Stimulated activated CD4-positive, alpha-beta T cell treated with anti-CD3 and anti-CD28 coated beads, Interleukin-2, amount 100 ng/mL, for 4 hours (primary cell): ENCODE data around the gene RFK.
"Not testable (repeated sequence)": the region's sequence is repeated elsewhere in the genome, so short reads cannot be mapped to it uniquely, and the experiment has no call there.

Experiments used
- DNase-seq: peaks from one replicate; pipeline ENCODE4 v3.0.0-alpha.2; 2020; ENCODE audit warnings: low read depth

The RFK gene

DNA sequence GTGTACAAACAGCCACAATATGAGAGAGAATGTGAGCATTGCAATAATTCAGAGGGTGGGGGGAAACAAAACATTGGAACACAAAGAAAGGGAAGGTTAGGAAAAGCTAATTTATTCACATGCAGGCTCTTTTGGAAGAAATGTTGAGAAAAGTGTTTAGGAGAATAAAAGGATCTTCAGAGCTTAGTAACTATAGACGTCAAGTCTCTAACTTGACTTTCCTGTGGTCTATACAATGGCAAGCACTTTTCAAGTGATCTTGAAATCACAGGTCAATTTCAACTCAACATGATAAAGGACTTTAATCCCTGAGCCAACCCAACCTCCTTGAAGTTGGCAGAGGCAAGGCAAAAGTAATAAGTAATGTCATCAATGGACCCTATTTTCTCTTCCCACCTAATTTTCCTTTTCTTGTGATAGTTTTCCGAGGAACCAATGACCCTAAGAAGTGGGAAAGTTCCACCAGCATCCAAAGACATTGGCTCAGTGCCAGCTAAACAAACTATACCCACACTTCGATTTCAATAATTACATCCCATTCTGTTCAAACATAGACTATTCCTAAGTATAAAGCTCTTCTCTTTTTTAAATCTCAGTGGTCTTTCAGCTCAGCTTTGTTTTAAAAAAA lies 23.7 kb downstream of the RFK start:
- DNase-seq: no peak

DNA sequence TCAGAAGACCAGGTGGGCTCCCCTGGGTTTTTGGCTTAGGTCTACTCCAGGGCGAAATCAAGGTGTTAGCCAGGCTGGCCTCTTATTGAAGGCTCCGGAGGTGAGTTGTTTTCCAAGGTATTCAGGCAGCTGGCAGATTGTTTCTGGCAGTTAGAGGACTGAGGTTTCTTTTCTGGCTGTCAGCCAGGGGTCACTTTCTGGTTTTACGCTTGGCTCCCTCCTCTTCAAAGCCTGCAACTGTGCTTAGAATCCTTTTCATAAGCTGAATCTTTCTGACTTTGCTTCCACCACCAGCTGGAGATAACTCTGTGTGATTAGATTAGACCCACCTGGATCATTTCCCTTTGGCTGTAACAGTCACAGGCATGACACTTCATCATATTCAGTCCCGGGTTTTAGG lies 24.6 kb downstream of the RFK start:
- no peak for DNase-seq

DNA sequence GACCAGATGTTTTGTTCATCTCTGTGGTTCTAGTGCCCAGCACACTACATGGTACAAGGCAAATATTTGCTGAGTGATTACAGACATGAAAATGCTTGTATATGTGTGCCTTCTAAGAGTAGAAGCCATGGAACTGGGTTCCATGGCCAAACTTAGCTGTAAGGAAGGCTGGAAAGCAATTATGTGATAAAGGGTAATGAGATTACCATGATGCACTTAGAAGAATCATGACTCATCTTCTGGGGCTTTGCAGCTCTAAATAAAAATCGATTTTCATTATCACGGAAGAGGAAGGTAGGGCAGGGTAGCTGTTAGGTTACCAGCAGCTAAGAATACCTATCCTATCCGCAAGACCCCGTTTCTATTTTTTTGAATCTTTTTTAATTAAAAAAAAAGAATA lies 28.0 kb downstream of the RFK start:
- no peak for DNase-seq

DNA sequence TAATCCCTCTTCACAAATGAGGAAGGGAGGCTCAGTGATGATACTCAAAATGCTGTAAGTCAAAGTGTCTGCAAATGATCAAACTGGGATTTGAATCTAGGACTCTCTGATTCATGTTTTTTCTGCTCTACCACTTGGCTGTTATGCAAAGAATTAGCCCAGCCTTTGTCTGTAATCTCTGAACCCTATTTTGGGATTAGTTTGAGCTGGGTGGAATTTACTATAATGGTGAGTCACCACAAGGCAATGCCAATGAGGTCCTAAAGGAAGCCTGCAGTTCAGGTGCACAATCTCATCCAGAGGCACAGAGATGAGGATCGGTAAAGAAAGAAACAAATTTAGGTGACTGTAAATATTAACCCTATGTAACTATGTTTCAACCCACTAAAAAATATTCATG lies 29.2 kb downstream of the RFK start:
- DNase-seq: no peak

DNA sequence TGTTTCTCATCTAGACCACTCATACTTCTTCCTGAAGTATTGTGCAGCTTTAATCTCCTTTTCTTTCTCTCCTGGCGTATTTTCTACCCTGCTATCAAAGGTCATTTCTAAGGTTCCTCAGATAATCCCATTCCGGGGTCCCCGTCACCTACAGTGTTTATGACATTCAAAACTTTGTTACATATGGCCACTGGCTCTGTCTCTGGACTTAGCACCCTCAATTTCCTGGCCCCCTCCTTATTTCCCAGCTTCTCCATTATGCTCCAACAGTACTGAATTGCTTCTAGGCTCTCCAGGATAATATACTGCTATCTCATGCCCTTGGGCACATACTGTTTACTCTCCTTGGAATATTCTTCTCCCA lies 31.2 kb downstream of the RFK start:
- DNase-seq: no peak

DNA sequence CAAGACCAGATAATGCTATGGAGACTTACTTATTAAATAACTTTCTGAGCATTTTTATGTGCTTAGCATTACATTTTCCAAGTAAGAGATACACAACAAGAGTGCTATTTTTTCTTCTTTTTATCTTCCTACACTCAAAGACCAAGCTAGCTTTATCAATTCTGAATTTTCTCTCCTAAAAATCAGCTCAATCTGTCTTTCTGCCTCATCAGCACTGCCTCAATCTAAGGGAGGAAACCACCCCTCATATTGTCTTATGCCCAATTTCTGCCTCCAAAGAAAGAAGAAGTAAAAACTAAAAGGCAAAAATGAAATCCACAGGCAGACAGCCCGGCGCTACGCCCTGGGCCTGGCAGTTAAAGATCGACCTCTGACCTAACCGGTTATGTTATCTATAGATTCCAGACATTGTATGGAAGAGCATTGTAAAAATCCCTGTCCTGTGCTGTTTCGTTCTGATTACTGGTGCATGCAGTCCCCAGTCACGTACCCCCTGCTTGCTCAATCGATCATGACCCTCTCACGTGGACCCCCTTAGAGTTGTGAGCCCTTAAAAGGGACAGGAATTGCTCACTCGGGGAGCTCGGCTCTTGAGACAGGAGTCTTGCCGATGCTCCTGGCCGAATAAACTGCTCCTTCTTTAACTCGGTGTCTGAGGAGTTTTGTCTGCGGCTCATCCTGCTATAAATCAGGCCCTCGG lies 31.7 kb downstream of the RFK start:
- not testable (repeated sequence) for DNase-seq

DNA sequence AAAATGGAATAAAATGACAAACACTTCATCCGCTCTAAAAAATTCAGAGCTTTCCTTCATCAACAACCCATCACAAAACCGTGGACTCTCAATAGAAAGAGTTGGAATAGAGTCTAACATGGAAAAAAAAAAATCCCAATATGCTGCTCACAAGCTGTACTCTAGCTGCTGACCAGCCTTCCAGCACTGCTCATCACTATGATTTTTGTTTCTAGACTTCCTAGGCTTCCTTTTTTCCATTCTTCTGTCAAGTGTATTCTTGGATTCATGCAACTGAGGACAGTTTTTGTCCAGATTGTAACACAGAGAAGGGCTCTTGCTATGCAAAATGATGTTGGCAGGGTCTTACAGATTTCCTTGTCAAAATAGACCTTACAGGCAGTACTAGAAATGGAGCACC lies 34.5 kb downstream of the RFK start:
- DNase-seq: no peak

DNA sequence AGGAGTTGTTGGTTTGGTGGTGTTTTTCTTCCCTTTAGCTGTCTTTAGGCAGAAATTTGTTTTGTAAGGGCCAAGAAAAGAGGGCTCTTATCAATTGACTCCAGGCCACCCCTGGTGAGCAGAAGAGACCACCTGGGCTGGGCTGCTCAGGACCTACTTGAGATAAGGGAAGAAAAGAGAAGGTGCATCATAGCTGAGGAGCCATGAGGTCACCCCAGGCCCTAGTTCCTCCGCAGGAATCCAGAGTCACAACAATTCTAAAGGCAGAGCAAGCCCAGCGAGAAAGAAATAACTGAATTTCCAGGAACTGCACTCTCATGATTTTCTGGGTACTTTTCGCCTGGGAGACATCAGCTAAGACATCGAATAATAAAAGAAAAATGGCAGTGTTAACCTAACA lies 34.9 kb downstream of the RFK start:
- no peak for DNase-seq

DNA sequence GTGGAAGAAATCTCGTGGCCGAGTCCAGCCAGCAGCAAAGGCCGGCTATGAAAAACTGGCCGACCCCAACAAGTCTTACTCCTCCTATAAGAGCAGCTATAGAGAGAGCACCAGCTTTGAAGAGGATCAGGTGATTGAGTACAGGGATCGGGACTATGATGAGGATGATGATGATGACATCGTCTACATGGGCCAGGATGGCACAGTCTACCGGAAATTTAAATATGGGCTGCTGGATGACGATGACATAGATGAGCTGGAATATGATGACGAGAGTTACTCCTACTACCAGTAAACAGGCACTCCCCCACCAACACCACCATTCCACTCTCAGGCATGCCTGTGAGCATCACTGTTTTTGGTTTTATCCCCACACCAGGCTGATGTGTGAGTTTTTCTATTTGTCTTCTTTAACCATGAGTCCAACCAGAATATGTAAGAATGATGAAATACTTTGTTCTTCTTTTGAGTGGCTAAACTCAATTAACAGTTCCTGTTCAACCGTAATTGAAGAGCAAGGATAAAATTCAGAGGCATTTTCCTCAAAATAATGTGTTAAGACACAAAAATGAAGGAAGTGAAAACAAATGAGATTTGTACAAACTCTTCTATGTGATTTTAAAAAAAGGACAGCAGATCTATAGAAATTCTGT lies 35.5 kb downstream of the RFK start:
- DNase-seq: no peak

DNA sequence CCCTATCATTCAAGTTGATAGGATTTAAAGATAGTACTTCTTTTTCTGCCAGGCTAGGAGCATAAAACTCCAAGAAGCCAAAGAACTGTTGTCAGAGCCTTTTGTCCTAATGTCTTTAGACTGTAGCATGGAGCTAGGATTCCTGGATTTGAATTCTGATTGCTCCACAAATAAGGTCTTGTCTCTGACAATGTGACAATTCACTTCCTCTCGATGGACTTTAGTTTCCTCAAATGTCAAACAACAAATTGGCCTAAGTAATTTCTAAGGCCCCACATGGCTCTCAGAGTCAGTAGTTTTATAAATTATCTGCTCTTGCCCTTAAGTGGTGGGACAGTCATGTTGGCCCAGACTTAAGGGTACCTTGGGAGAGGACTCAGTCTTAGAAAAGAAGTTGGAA lies 36.7 kb downstream of the RFK start:
- DNase-seq: no peak

DNA sequence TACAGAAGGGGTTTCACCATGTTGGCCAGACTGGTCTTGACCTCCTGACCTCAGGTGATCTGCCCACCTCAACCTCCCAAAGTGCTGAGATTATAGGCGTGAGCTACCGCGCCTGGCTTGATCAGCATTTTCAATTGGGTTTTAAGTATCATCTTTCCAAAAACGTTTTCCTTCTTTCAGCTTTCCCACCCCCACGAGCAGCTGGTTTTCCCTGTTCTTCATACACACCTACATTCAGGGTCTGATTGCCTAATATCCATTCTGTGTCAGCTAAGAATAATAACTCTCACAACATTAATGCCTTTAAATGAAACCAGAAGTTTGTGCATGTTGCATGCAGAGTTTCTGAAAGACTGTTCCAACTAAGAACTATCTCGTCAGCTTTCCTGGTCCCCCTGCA lies 38.3 kb downstream of the RFK start:
- DNase-seq: no peak

DNA sequence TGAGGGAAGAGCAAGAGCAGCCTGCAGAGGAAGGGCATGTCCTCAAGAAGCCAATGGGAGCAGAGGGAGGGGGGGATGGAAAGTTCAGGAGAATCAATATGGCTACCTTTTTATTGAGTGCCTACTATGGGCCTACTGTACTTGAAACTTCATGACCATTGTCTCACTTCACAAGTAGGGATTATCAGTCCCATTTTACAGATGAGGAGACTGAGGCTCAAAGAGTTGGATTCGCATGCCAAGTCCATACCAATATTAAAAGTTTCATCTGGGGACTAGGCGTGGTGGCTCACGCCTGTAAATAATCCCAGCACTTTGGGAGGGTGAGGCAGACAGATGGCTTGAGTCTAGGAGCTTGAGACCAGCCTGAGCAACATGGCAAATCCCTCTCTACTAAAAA lies 40.0 kb downstream of the RFK start:
- DNase-seq: no peak

DNA sequence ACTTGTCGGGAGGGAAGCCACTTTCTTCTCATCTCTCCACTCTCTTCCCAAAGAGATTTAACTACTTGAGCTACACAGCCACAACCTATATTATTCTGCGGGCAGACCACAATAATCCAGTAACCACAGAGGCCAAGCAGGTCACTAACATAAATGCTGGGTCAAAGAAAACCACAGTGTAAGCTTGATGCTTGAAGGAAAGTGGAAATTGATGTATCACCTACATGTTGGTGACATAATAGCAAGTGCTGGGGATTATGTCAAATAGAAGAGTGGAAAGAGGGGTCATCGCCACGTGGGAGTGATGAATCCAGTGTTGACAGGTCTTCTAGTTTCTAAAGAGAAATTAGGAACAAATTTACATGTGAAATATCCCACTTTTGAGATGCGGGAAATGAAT lies 40.9 kb downstream of the RFK start:
- no peak for DNase-seq

DNA sequence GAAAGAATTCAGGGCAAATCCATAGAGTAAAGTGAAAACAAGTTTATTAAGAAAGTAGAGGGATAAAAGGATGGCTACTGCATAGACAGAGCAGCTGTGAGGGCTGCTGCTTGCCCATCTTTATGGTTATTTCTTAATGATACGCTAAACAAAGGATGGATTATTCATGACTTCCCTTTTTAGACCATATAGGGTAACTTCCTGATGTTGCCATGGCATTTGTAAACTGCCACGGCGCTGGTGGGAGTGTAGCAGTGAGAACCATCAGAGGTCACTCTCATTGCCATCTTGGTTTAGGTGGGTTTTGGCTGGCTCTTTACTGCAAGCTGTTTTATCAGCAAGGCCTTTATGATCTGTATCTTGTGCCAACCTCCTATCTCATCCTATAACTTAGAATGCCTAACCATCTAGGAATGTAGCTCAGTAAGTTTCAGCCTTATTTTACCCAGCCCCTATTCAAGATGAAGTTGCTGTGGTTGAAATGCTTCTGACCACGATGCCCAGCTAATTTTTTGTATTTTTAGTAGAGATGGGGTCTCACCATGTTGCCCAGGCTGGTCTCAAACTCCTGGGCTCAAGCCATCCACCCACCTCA lies 42.1 kb downstream of the RFK start:
- DNase-seq: no peak

DNA sequence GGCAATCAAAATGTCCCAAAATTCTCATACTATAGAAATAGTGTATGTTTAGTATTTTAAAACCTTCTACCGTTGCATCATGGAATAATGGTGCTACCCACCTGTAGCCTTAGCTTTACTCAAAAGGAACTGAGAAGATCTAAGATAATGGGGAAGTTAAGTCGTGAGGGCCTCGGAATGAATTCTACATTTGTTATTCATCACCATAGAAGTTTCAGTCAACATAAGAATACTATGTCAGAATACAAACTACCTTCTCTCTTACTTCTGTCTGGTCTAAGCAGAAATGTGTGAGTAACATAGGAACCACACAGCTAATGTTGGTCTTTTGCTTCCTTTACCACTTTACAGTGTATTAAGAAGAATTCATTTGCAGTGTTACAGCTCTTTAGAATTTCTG lies 43.2 kb downstream of the RFK start:
- no peak for DNase-seq

DNA sequence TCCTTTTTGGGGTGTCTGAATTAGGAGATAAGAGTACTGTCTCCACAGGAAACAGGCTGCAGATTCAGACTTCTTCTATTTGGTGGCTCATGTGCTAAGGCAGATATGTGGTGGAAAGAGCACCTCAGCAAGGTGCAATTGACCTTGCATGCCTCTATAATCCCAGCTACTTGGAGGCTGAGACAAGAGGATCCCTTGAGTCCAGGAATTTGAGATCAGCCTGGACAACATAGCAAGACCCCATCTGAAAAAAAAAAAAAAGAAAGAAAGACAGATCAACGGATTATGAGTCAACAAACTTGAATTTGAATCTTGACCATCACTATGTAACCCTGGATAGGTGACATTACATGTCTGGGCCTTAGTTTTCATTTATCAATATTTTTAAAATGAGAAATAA lies 44.4 kb downstream of the RFK start:
- no peak for DNase-seq

DNA sequence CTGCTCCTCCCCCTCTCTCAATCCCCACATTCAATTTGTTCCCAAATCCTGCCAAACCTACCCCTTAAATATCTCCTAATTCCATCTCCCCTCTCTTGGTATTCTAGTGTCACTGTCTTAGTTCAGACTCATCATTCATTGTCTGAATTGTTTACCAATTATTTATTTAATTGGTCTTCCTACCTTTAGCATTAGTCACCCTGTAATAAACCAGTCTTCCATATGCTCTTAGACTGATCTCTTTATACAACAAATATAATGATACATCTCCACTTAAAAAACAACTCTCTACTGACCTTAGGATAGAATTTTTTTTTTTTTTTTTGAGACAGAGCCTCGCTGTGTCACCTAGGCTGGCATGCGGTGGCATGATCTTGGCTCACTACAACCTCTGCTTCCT lies 51.4 kb downstream of the RFK start:
- no peak for DNase-seq

DNA sequence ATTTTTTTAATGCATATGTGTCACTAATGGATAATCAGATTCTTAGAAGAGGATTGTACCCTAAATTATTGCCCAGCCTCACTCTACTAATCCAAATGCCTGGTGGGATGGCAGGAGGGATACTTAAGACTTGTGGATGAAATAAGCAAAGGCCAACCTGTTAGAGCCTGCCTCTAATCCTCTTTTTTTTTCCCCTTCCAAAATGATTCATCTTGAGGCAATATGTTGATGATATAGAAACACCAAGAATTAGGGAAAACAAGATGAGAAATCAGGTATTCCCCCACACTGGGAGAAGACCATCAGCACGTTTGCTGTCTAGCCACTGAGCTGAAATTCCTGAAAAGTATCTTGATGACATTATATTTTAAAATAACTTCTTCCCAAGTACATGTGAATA lies 52.0 kb downstream of the RFK start:
- no peak for DNase-seq

DNA sequence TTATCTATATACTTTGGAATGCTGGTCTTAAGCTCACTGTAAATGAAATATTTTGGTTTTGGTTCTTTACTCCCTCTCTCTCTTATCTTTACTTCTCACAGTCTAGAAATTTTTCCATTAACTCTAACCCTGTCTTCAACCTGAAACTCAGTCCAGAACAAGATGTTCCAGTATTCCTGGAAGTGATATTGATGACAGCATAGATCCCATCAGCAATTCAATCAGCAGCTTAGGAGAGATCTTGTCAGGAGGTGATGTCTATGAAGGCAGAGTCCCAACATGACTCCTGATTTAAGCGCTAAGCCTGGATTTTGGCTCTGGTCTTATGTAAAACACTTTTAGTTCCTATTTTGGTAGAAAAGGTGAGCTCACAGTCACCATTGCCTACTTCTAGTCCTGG lies 52.6 kb downstream of the RFK start:
- no peak for DNase-seq

DNA sequence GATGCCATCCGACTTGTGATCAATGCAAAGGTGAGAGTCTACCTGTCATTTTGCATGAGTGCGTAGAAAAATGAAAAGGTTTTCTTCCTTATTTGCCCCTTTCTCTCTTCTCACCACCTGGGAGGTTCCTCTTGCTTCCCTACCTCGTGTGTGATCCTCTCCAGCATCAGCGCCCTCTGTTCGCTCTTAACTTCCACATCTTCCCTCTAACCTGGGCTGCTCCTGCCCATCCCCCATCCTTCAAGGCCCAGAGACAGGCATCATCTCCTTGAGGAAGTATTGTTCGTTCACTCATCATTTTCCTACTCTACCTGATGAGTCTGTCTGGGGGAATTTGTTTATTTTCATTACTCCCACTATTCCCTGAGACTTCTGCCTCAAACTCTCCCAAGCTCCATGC lies 55.8 kb downstream of the RFK start:
- no peak for DNase-seq

DNA sequence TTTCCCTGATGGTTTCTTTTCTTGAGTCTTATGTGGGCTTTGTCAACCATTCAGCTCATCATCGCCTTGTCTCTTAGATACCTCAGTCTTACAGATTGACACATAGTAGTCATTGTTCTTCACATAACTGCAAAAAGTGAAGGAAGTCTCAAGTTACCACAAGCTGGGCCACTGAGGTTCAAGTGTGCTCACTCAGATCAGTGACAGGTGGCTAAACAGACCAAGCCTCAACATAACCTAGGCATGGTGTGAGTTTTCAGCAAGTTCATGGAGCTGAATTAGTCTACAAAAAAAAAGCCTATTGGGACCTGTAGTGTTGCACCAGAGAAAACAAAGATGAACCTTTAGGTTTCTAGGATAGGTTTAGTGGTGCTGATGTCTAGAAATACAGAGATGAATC lies 58.2 kb downstream of the RFK start:
- no peak for DNase-seq
